SK-N-SH (cell line): ENCODE data around the gene RAD51B.

Source experiments
- CTCF ChIP-seq: fragments of 200-600 bp; sonication (generic); IDR thresholded peaks from 2 replicates; pipeline ENCODE4 v1.6.1; 2017; ENCODE audit warnings: antibody characterized with exemption, mild to moderate bottlenecking, moderate library complexity
- EP300 ChIP-seq, 2 experiments: IDR thresholded peaks; 2 replicates each; pipeline versions ENCODE4 v1.4.0 to v1.6.1; 2012; ENCODE audit warnings: borderline replicate concordance in 1 of 2, low read depth in 1 of 2, low read length in 1 of 2
- JUND ChIP-seq: IDR thresholded peaks from 2 replicates; pipeline ENCODE4 v1.4.0; 2012
- MAX ChIP-seq: IDR thresholded peaks from 2 replicates; pipeline ENCODE4 v1.4.0; 2012; ENCODE audit warnings: low read depth
- NRF1 ChIP-seq: IDR thresholded peaks from 2 replicates; pipeline ENCODE4 v1.6.1; 2012; ENCODE audit warnings: low read depth, mild to moderate bottlenecking, low read length
- POLR2AphosphoS5 ChIP-seq: IDR thresholded peaks from 2 replicates; pipeline ENCODE4 v1.6.1; 2012; ENCODE audit warnings: low read depth, low read length
- USF2 ChIP-seq: fragments of 150-350 bp; IDR thresholded peaks from 2 replicates; pipeline ENCODE4 v1.6.1; 2017; ENCODE audit warnings: antibody characterized with exemption, low read length, low read depth, borderline replicate concordance

DNA sequence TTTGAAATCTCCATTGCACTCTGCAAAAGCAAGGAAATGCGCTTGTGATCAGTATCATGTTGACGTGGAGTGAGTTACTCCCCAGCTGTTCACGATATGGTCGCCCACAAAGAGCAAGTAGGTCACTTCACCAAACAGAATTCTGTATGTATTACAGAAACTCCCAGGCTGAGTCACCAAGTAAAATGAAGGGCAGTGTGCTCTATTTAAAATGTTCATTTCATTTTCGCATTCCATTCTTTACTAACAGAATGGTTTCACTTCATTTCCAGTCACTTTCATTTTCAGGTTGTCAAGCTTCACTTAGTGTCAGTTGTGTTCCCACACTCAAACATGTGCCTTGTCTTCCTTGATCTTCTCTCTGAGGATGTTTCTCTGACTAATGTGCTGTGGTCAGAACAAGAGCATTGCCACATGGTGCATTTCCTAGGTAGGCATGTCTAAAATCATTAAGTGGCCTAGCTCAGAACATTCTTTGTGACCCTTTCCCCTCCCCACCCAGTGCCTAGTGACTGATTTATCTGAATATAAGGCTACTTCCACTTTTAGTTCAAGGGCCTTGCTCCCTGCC, 391.2 kb downstream of the RAD51B start:
- TF ChIP-seq EP300 (IDR thresholded peaks at IDR 0.05; ENCODE audit: borderline replicate concordance in 1 of 2, low read depth in 1 of 2, low read length in 1 of 2) (peak; percentile 84 to 91), JUND (peak; percentile 62; the same call in 1 of the 2 replicates), CTCF (no peak), MAX (peak; percentile 92), USF2 (no peak), NRF1 (no peak), POLR2AphosphoS5 (peak; percentile 81; the same call in 1 of the 2 replicates)
